Cardiac fibroblast (primary cell): Measurements from ENCODE around the gene MYOC.

ENCODE experiments used
- DNase-seq, 2 donors: peaks; one replicate each; pipeline versions ENCODE4 v3.0.0 to v3.0.0-alpha.2; 2010; ENCODE audit warnings: low read depth in 2 of 2
- H3K4me3 ChIP-seq, 2 donors: replicated peaks in 1 of 2; 1 replicate in 1 of 2; 2 replicates in 1 of 2; pipeline ENCODE4 v1.5.1; 2011; ENCODE audit warnings: low read depth in 2 of 2, low read length in 2 of 2, mild to moderate bottlenecking in 2 of 2, moderate library complexity in 1 of 2
- TF ChIP-seq, protein P1 (sequence below): IDR thresholded peaks from one replicate; pipeline ENCODE4 v1.5.1; 2011; ENCODE audit warnings: low read depth, mild to moderate bottlenecking, low read length, inconsistent platforms

The MYOC gene

DNA sequence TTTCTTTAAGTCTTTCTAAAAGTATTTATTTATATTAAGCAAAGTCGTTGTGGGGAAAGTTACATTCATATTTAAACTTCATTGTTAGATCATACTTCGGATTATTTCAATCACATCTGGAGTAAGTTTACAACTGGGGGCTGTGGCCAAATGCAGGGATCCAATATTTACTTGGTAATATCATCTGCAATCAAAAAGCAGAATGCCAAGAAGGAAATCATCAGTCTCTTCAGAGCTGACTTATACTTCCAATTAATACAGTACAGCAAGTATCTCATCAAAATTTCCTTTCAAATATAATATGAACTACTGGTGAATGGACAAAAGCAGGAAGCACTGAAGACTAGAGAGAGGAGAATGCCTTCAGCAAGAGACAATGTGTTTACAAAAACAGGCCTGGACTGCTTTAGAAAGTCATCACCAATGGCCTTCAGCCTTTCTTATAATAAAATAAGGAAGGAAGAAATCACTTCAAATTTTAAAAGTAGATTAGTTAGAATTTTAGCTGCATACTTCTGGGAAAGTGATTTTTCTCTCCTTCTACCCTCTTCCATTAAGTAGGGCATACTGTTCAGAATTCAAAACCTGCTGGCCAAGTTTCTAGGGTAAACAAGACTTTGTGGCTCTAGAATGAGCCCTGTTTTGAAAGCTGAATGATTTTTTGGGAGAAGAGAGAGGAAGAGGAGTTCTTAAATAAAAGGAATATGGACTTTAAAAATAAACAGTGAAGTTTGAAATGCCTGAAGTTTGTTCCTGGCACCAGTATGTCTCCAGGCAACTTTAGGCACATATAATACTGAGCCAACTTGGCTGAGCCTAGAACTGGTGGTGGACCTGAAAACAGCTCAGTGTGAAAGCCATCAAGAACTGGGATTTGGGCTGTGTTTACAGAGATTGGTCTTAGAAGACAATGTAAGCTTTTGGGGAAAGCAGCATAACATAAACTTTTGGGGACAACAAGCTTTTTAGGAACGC, 22.2 kb upstream of the MYOC start:
- H3K4me3 ChIP-seq, result no peak overlapping the region
- DNase-seq, result no peak
- TF ChIP-seq, protein P1, sequence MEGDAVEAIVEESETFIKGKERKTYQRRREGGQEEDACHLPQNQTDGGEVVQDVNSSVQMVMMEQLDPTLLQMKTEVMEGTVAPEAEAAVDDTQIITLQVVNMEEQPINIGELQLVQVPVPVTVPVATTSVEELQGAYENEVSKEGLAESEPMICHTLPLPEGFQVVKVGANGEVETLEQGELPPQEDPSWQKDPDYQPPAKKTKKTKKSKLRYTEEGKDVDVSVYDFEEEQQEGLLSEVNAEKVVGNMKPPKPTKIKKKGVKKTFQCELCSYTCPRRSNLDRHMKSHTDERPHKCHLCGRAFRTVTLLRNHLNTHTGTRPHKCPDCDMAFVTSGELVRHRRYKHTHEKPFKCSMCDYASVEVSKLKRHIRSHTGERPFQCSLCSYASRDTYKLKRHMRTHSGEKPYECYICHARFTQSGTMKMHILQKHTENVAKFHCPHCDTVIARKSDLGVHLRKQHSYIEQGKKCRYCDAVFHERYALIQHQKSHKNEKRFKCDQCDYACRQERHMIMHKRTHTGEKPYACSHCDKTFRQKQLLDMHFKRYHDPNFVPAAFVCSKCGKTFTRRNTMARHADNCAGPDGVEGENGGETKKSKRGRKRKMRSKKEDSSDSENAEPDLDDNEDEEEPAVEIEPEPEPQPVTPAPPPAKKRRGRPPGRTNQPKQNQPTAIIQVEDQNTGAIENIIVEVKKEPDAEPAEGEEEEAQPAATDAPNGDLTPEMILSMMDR, result no peak

DNA sequence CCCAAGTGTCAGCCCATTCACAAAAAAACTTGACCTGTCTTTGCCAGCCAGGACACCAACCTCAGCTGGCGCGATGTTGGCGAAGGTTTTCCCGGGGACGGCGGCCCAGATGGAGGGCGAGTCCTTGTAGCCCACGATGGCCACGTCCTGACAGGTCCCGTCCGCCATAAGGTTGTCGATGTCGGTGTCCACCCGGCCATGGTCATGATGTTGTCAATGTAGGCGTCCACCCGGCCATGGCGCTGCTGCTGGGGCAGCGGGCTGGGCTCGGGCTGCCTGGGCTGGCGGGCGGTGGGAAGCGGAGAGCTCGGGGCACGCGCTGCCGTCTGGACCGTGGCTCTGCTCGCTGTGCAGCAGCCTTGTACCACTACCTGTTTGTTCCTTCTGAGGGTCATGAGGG, 18.3 kb upstream of the MYOC start:
- DNase-seq, result no peak
- TF ChIP-seq, protein P1, result no peak
- H3K4me3 ChIP-seq, result no peak overlapping the region

DNA sequence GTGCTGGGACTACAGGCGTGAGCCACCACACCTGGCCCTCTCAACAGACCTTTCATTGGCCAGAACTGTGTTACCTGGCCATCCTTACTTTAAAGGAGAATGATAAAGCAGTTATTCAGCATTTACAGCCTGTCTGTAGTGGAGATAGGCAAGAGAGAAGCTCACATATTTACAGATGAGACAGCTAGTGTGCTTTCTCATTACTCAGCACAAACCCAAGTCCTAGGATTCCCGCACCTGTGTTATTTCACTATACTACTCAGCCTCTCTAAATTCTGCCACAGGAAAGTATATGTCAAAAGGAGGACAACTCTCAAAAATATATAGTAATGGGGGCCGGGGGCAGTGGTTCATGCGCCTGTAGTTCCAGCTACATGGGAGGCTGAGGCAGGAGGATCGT, 15.9 kb upstream of the MYOC start:
- H3K4me3 ChIP-seq, result no peak overlapping the region
- TF ChIP-seq, protein P1, result no peak
- DNase-seq, result no peak

DNA sequence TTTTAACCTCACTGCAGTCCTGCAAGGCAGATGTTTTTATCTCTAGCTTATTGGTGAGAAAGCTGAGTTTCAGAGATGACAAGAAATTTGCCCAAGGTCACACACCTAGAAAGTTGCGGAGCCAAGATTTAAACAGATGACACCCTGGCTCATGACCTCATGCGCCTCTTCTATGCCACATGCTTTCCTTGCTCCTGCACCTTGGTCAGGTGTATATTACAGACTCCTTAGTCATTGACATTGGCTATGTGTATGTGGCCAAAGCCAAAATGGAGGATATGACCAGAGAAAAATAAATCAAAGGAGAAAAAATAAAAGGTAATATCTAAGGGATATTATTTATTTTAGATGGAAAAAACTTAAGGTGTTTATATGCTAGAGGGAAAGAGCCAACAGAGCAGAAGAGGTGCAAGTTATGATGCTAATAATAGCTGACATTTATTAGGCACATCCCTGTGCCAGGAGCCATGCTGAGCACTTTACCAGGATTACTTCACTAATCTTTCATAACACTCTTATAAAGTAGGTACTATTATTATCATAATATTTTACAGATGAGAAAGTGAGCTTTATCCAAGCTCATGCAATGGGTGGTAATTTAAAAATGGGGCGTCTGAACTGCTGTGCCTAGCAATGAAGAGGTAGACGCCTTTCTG, 13.8 kb upstream of the MYOC start:
- TF ChIP-seq, protein P1, result no peak
- no peak for DNase-seq
- H3K4me3 ChIP-seq, result no peak overlapping the region

DNA sequence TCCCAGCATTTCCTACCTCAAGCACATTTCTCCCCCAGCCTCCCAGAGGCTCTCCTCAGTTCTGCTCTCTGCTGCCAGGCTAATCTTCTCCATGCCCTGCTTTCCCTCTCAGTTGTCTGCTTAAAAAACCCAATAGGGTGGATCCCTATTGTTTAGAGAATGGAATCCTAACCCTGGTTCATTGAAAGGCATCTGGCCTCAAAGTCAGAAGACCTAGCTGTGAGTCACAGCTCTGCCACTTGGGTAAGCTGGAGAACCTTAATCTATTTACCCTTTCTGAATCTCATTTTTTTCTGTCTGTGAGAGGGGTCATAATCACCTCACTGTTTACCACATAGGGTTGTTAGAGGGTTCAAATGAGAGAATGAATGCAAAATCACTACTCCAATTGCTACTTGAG, 12.5 kb upstream of the MYOC start:
- no peak overlapping the region for H3K4me3 ChIP-seq
- peak in 1 of 2 donors; percentile 11 for DNase-seq
- TF ChIP-seq, protein P1, result no peak

DNA sequence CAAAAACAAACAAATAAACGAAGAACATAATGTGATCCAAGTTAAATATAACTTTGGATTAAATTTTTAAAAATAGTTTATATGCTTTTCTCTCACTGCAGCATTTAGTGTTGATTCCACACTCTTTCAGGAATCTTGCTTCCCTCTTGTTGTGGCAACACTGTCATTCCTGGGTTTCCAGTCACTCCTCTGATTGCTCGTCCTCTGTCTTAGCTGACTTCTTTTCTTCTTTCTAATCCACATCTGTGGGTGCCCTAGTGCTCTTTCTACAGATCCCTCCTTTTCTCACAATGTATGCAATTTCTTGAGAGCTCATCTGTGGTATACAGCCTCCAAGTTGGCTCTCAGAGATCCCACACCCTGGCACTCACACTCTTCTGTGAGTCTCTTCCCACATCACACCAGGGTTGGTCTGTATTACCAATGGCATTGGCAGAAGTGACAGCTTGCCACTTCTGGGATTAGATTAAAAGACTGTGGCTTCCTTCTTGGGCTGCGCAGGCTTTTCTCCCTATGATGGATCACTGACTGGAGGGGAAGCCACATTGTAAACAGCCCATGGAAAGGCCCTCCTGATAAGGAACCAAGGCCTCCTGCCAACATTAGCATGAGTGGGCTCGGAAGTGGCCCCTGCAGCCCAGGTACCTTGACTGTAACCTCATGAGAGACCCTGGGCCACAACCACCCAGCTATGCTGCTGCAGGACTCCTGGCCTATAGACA, 11.5 kb upstream of the MYOC start:
- TF ChIP-seq, protein P1, result no peak
- H3K4me3 ChIP-seq, result no peak overlapping the region
- no peak for DNase-seq
